Measurements from ENCODE around the gene LGALS4.
"Not testable (repeated sequence)": the region's sequence is repeated elsewhere in the genome, so short reads cannot be mapped to it uniquely, and the experiment has no call there.

The LGALS4 gene

DNA sequence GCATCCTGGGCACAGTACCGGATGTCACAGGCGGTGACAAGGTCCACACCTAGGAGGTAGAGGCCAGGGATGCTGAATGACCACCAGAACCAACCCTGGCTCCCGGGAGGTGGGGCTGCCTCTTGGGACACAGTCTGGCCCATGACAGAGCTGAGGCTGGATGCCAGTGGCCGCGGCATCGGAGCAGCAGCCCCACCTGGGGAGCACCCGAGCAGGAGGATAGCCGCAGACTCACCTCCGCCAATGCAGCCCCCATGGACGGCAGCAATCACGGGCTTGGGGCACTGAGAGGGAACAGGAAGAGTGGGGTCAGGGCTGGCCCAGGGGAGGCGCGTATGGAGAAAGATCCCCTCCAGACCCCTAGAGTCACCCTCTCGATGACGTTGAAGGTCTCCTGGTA, 4.3 kb upstream of the LGALS4 start:
- H3K79me2 ChIP-seq (ENCODE audit: control insufficient read depth, low read length): no peaks in the 10 kb centered on the region
- no peak overlapping the region for H3K4me2 ChIP-seq (ENCODE audit: low read length)
- H3K4me3 ChIP-seq (ENCODE audit: low read length): no peak overlapping the region
- no peaks in the 10 kb centered on the region for H3K27me3 ChIP-seq (ENCODE audit: control insufficient read depth, low read length)
- no peak overlapping the region for H3K27ac ChIP-seq (ENCODE audit: low read depth, low read length)
- no peaks in the 10 kb centered on the region for H3K9me2 ChIP-seq (replicated peaks; ENCODE audit: control insufficient read depth, low read length)
- no peaks in the 10 kb centered on the region for H4K20me1 ChIP-seq (ENCODE audit: control insufficient read depth, insufficient read depth, low read depth, low read length)
- H3K4me1 ChIP-seq (ENCODE audit: control insufficient read depth, low read length): no peaks in the 10 kb centered on the region
- no peaks in the 10 kb centered on the region for H3F3A ChIP-seq (ENCODE audit: control insufficient read depth, insufficient read depth)
- TF ChIP-seq EZH2phosphoT487 (IDR thresholded peaks at IDR 0.05; ENCODE audit: borderline replicate concordance, low read length): no peak
- TF ChIP-seq, protein P1, sequence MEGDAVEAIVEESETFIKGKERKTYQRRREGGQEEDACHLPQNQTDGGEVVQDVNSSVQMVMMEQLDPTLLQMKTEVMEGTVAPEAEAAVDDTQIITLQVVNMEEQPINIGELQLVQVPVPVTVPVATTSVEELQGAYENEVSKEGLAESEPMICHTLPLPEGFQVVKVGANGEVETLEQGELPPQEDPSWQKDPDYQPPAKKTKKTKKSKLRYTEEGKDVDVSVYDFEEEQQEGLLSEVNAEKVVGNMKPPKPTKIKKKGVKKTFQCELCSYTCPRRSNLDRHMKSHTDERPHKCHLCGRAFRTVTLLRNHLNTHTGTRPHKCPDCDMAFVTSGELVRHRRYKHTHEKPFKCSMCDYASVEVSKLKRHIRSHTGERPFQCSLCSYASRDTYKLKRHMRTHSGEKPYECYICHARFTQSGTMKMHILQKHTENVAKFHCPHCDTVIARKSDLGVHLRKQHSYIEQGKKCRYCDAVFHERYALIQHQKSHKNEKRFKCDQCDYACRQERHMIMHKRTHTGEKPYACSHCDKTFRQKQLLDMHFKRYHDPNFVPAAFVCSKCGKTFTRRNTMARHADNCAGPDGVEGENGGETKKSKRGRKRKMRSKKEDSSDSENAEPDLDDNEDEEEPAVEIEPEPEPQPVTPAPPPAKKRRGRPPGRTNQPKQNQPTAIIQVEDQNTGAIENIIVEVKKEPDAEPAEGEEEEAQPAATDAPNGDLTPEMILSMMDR (IDR thresholded peaks at IDR 0.05; ENCODE audit: low read depth, low read length, poor library complexity, severe bottlenecking): no peak
- no peaks in the 10 kb centered on the region for H3K9me3 ChIP-seq (ENCODE audit: control insufficient read depth, insufficient read depth, low read length)
- H3K36me3 ChIP-seq (ENCODE audit: control insufficient read depth, low read length): peaks cover 16% of the 10 kb centered on the region

DNA sequence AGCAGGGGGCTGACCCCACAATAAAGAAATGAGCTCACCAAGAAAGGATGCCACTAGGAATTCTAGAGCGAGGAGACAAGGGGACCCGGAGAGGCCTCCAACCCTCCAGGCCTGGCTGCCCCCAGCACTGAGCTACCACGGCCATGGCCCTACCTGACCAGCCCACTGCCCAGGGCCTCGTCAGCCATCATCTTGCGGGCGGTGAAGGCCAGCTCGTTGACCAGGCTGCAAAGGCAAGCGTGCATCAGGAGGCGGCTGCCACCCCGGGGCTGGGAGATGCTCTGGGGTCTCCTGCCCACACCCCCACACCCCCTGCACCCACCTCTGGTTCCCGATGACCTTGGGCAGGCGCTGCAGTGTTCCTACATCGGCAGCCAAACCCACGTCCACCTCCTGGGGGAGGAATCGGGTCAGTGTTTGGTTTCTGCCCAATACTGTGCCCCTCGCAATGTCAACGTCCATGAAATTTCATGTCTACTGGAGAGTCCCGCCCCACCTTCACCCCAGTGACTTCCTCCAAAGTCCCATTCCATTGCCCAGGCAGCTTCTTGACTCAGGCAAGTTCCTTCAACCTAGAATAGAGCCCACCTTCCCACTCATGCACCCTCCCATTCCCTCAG, 3.5 kb upstream of the LGALS4 start:
- H3K27me3 ChIP-seq (ENCODE audit: control insufficient read depth, low read length): no peaks in the 10 kb centered on the region
- no peaks in the 10 kb centered on the region for H3F3A ChIP-seq (ENCODE audit: control insufficient read depth, insufficient read depth)
- peaks cover 16% of the 10 kb centered on the region for H3K36me3 ChIP-seq (ENCODE audit: control insufficient read depth, low read length)
- TF ChIP-seq, protein P1 (IDR thresholded peaks at IDR 0.05; ENCODE audit: low read depth, low read length, poor library complexity, severe bottlenecking): no peak
- no peak for TF ChIP-seq EZH2phosphoT487 (IDR thresholded peaks at IDR 0.05; ENCODE audit: borderline replicate concordance, low read length)
- no peaks in the 10 kb centered on the region for H3K4me1 ChIP-seq (ENCODE audit: control insufficient read depth, low read length)
- no peak overlapping the region for H3K4me2 ChIP-seq (ENCODE audit: low read length)
- no peaks in the 10 kb centered on the region for H3K9me2 ChIP-seq (replicated peaks; ENCODE audit: control insufficient read depth, low read length)
- no peaks in the 10 kb centered on the region for H4K20me1 ChIP-seq (ENCODE audit: control insufficient read depth, insufficient read depth, low read depth, low read length)
- H3K4me3 ChIP-seq (ENCODE audit: low read length): no peak overlapping the region
- no peak overlapping the region for H3K27ac ChIP-seq (ENCODE audit: low read depth, low read length)
- no peaks in the 10 kb centered on the region for H3K79me2 ChIP-seq (ENCODE audit: control insufficient read depth, low read length)
- H3K9me3 ChIP-seq (ENCODE audit: control insufficient read depth, insufficient read depth, low read length): no peaks in the 10 kb centered on the region

DNA sequence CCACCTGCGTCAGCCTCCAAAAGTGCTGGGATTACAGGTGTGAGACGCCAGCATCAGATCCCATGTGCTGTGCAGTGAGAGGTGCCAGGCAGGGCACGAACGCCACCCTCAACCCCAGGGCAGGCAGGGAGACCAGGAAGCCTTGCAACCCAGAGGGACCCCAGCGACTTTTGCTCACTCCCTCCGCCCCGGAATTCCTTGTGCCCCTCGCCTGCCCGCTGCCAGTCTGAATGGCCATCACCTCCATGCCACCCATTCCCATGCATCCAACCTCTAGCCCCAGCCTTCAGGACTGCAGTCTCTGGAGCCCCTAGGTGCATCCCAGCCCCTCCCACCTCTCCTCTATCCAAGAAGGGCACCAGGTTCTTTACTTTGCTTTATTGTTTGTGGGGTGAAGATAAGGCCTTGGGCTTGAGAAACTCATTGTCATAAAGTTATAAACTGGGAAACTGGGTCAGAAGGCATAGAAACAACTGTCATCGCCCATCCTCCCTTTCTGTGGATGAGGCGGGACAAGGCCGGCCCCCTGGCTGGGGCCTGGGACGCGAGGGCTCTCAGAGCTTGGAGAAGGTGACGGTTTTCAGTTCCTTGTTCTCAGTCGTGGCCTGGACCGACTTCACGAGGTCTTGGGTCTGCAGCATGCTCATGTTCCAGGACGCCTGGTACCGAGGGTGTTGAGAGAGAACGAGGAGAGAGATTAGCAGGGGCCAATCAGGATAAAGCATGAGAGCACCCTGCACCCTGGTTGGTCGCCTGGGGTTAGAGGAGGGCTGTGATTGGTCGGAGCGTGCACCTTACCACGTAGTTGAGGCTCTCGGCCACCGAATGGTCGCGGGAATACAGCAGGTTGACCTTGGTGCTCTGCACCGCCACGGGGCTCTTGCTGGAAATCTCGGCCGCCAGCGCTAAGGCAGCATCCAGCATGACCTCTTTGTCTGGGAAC, 2.6 kb upstream of the LGALS4 start:
- no peak overlapping the region for H3K4me2 ChIP-seq (ENCODE audit: low read length)
- no peaks in the 10 kb centered on the region for H3F3A ChIP-seq (ENCODE audit: control insufficient read depth, insufficient read depth)
- no peaks in the 10 kb centered on the region for H3K4me1 ChIP-seq (ENCODE audit: control insufficient read depth, low read length)
- no peaks in the 10 kb centered on the region for H4K20me1 ChIP-seq (ENCODE audit: control insufficient read depth, insufficient read depth, low read depth, low read length)
- H3K79me2 ChIP-seq (ENCODE audit: control insufficient read depth, low read length): no peaks in the 10 kb centered on the region
- H3K9me2 ChIP-seq (replicated peaks; ENCODE audit: control insufficient read depth, low read length): no peaks in the 10 kb centered on the region
- H3K9me3 ChIP-seq (ENCODE audit: control insufficient read depth, insufficient read depth, low read length): no peaks in the 10 kb centered on the region
- peaks cover 16% of the 10 kb centered on the region for H3K36me3 ChIP-seq (ENCODE audit: control insufficient read depth, low read length)
- no peaks in the 10 kb centered on the region for H3K27me3 ChIP-seq (ENCODE audit: control insufficient read depth, low read length)
- H3K4me3 ChIP-seq (ENCODE audit: low read length): no peak overlapping the region
- TF ChIP-seq, protein P1 (IDR thresholded peaks at IDR 0.05; ENCODE audit: low read depth, low read length, poor library complexity, severe bottlenecking): no peak
- no peak for TF ChIP-seq EZH2phosphoT487 (IDR thresholded peaks at IDR 0.05; ENCODE audit: borderline replicate concordance, low read length)
- no peak overlapping the region for H3K27ac ChIP-seq (ENCODE audit: low read depth, low read length)

DNA sequence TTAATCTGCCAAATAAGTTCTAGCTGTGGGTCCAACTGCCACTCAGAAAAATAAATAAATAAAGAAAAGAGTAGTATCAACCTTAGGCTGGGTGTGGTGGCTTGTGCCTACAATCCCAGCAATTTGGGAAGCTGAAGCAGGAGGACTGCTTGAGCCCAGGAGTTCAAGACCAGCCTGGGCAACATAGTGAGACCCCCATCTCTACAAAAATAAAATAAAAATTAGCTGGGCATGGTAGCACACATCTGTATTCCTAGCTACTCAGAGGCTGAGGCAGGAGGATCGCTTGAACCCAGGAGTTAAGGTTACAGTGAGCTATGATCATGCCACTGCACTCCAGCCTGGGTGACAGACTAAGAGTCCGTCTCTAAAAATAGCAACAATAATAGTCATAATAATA, 1.2 kb upstream of the LGALS4 start:
- H3K79me2 ChIP-seq (ENCODE audit: control insufficient read depth, low read length); H3K4me2 ChIP-seq (ENCODE audit: low read length); H3K4me1 ChIP-seq (ENCODE audit: control insufficient read depth, low read length); H3K9me2 ChIP-seq (replicated peaks; ENCODE audit: control insufficient read depth, low read length); H3K27me3 ChIP-seq (ENCODE audit: control insufficient read depth, low read length); H4K20me1 ChIP-seq (ENCODE audit: control insufficient read depth, insufficient read depth, low read depth, low read length); H3F3A ChIP-seq (ENCODE audit: control insufficient read depth, insufficient read depth); H3K27ac ChIP-seq (ENCODE audit: low read depth, low read length); H3K4me3 ChIP-seq (ENCODE audit: low read length); H3K9me3 ChIP-seq (ENCODE audit: control insufficient read depth, insufficient read depth, low read length): not testable (repeated sequence)
- peaks cover 16% of the 10 kb centered on the region for H3K36me3 ChIP-seq (ENCODE audit: control insufficient read depth, low read length)

All from DOHH2 (cell line).